ENCODE data around the gene AGBL5.

DNA sequence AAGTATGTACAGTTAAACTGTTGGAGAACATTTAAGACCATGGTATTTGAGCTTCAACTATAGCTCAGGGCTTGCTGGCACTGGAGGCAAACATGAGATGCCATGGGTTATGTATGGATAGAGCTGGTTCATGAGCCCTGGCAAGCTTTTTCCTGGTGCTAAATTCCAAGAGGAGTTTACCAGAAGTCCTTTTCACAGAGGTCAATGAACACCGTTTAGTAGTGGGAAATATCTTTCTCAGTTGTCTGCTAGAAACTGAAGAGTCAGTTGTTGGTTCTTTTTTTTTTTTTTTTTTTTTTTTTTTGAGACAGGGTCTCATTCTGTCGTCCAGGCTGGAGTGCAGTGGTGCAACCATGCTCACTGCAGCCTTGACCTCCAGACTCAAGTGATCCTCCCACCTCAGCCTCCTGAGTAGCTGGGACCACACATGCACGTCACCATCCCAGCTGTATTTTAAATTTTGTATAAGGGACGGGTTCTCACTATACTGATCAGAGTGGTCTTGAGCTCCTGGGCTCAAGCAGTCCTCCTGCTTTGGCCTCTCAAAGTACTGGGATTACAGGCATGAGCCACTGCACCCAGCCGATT lies 36.4 kb downstream of the AGBL5 start:
- no peak for TF ChIP-seq EZH2 (IDR thresholded peaks at IDR 0.05; ENCODE audit: borderline replicate concordance, insufficient read depth, low read depth, low read length, poor library complexity, severe bottlenecking)
- TF ChIP-seq, protein P1, sequence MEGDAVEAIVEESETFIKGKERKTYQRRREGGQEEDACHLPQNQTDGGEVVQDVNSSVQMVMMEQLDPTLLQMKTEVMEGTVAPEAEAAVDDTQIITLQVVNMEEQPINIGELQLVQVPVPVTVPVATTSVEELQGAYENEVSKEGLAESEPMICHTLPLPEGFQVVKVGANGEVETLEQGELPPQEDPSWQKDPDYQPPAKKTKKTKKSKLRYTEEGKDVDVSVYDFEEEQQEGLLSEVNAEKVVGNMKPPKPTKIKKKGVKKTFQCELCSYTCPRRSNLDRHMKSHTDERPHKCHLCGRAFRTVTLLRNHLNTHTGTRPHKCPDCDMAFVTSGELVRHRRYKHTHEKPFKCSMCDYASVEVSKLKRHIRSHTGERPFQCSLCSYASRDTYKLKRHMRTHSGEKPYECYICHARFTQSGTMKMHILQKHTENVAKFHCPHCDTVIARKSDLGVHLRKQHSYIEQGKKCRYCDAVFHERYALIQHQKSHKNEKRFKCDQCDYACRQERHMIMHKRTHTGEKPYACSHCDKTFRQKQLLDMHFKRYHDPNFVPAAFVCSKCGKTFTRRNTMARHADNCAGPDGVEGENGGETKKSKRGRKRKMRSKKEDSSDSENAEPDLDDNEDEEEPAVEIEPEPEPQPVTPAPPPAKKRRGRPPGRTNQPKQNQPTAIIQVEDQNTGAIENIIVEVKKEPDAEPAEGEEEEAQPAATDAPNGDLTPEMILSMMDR (IDR thresholded peaks at IDR 0.05) = no peak
